Hematopoietic multipotent progenitor cell treated with erythropoietin and hydrocortisone succinate and interleukin-3 and kit ligand, for 15 days (in vitro differentiated cells): ENCODE data around the gene AVPR1B.

Source experiments
- DNase-seq: peaks from one replicate; pipeline ENCODE4 v3.0.0-alpha.2; 2015; ENCODE audit warnings: low spot score

Gene AVPR1B, protein sequence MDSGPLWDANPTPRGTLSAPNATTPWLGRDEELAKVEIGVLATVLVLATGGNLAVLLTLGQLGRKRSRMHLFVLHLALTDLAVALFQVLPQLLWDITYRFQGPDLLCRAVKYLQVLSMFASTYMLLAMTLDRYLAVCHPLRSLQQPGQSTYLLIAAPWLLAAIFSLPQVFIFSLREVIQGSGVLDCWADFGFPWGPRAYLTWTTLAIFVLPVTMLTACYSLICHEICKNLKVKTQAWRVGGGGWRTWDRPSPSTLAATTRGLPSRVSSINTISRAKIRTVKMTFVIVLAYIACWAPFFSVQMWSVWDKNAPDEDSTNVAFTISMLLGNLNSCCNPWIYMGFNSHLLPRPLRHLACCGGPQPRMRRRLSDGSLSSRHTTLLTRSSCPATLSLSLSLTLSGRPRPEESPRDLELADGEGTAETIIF

GRCh38 chr1:206117151-206117948 is at the start of gene AVPR1B:
Gene AVPR1B (minus strand): TSS chr1:206117388. CDS start chr1:206116890, 498 bp downstream.
- no peak for DNase-seq

GRCh38 chr1:206145771-206146290 is 28.6 kb upstream of the AVPR1B start:
- no peak for DNase-seq

GRCh38 chr1:206144605-206145004 is 27.4 kb upstream of the AVPR1B start:
- no peak for DNase-seq

- no peak for DNase-seq
Measured at GRCh38 chr1:206143537-206144172, 26.5 kb upstream of the AVPR1B start.

DNA sequence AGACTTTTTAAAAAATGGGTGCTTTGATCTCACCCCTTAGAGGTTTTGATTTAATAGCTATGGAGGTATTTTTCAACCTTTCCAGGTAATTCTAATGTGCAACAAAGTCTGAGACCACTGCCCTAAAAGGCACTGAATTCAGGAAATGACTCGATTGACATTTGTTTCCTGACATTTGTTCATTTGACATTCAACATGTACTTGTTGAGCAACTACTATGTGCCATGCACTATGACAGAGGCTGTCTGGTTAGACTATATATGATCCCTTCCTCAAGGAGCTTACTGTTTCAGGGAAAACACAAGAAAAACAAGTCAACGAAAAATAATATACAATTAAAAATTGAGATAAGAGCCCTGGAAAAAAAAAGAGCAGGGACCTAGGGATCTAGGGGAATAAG is 25.6 kb upstream of the AVPR1B start:
- no peak for DNase-seq

DNA sequence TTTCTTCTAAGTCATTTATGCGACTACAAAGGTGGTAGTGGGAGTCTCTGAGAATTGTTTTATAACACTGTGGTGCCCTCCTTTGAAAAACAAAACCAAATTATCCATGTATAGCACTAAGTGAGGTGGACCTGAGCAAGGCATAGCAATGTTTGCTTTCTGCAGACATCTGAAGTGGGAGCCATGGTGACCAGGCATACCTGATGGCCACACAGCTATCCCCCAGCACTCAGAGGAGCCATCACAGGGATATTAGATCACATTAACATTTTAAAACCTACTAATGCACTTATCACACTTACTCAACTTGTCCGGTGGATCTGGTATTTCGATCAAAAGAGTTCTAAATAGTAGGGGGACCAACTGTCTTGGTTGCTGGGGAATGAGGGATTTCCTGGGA is 24.8 kb upstream of the AVPR1B start:
- no peak for DNase-seq

DNA sequence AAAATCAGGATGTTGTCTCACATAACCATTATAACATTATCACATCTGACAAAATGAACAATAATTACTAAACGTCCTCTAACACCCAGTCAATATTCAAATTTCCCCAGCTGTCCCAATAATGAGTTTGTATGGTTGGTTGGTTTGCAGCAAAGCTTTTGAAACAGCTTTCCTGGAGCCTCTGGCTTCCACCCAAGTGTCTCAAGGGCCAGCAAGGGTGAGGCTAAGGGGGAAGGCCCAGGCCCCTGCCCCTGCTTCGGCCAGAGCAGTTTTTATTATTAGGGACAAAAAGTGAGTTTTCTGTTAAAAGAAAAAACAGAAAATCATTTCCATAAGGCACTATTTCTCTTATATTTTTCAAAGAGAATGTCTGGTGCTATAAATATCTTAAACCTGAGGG is 19.1 kb upstream of the AVPR1B start:
- DNase-seq, result no peak

DNA sequence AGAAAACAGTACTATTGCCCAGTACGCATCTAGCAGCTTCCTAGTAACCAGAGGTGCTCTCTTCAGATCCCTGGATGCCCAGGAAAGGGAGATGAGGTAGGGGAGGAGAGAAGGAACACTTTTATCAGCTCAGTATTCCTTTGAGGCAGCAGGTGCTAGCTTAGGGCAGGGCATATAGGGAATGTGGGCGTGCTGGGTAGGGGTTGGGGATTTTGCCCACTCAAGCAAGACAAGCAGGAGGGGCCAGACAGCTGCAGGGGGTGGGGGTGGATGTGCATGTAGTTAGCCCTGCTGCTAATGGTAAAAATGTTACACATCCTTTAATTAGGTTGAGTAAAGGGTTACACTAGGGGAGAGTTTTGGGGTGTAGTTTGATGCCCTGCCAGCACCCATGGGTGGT is 18.1 kb upstream of the AVPR1B start:
- DNase-seq, result no peak

GRCh38 chr1:206133751-206134415 is 16.7 kb upstream of the AVPR1B start:
- DNase-seq, result no peak

- DNase-seq, result no peak
Measured at GRCh38 chr1:206131037-206131436, 13.8 kb upstream of the AVPR1B start.

DNA sequence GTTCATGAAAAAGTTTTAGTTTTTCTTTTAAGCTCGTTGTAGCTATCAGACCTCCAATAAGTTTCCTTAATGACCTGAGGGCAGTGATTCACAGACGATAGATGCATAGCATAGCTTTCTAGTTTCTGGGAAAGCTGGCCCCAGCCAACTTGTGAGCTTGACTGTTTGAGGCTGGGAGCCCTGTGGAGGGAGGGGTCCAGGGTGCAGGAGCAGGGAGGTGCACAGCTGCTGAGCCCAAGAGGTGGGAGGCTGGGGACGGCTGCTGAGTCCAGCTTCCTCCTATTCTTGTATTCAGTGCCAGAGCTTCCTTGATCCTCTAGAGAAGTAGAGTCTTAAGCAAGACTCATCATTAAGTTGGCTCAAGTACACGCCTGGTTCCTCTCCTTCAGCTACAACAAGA is 11.0 kb upstream of the AVPR1B start:
- DNase-seq, result no peak

- DNase-seq, result no peak
Measured at GRCh38 chr1:206127336-206127735, 10.1 kb upstream of the AVPR1B start.

DNA sequence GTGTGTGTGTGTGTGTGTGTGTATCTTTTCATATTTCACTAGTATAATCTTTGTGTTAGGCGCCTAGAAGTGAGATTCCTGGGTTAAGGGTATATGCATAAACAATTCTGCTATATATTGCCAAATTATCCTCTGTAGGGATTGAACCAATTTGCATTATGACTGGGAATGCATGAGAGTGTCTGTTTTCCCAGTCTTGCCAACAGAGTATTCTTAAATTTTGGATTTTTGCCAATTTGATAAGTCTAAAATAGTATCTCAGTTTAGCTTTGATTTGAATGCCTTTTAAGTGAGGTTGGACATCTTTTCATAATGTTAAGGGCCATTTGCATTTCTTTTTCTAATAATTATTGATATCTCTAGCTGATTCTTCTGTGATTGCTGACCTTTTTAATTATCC is 8.2 kb upstream of the AVPR1B start:
- no peak for DNase-seq

DNA sequence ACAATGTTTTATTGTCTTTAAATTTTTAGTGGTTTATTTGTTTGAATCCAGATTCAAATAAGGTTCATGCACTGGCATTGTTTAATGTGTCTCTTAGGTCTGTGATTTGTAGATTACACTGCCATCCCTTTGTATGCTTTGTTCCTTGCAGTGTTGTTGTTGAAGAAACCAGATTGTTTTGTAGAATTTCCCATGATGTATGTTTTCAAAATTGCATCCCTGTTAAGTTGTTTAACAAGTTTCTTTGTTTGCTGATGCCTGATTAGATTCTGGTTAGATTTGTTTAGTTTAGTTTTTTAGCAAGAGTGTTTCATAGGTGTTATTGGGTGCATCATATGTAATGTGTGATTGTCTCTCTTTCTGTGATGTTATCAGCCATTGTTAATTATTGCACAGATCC is 5.5 kb upstream of the AVPR1B start:
- DNase-seq, result no peak

- no peak for DNase-seq
Measured at GRCh38 chr1:206121269-206121668, 4.1 kb upstream of the AVPR1B start.

DNA sequence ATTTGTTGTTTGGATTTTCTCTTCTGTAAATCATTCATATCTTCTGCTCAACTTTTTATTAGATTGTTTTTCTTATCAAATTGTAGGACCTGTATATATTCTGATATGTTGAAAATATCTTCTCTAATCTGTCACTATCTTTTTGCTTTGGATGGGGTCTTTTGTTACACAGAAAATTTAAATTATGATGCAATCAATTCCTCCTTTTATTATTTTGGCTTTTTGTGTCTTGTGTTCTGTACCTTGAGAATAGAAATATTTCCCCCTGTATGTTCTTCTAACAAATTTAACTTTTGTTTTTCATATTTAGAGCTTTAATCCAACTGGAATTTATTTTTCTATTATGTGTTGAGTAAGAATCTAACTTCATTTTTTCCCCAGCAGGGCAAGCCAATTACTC is 3.2 kb upstream of the AVPR1B start:
- DNase-seq, result no peak

DNA sequence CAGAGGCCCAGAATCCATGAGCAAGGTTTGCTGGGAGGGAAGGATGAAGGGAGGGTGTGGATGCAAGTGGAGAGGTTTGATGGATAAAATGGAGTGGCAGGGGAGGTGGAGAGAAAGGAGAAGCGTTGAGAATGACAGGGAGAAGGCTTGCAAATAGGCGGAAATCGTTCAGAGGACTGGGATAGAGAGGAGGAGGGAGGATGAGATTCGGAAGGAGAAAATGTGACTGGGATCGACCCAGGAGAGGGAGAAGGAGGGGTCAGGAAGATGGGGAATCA is 376 bp downstream of the AVPR1B start:
- no peak for DNase-seq

GRCh38 chr1:206116191-206116872 is 856 bp downstream of the AVPR1B start:
- no peak for DNase-seq

DNA sequence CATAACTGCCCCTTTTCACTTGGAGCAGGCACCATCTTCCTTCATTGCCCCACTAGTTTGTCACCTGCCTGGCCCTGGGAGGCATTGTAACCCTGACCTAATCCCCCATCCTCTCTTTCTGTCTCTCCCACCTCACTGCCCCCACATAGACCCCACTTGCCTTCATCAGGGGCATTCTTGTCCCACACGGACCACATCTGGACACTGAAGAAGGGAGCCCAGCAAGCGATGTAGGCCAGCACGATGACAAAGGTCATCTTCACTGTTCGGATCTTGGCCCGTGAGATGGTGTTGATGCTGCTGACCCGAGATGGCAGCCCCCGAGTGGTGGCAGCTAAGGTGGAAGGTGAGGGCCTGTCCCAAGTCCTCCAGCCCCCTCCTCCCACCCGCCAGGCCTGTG is 1.4 kb downstream of the AVPR1B start:
- no peak for DNase-seq

GRCh38 chr1:206114692-206115640 is 2.2 kb downstream of the AVPR1B start:
- no peak for DNase-seq
